Glomerular visceral epithelial cell (primary cell): ENCODE results near the gene RNF13.
"Not testable (repeated sequence)": the region's sequence is repeated elsewhere in the genome, so short reads cannot be mapped to it uniquely, and the experiment has no call there.

Experiments
- DNase-seq: peaks from one replicate; pipeline ENCODE4 v3.0.0-alpha.2; 2016; ENCODE audit errors: extremely low spot score

Gene RNF13

GRCh38 chr3:149839896-149840295, 26.9 kb downstream of the RNF13 start:
- DNase-seq: no peak

GRCh38 chr3:149843502-149843901, 30.5 kb downstream of the RNF13 start:
- no peak for DNase-seq

DNA sequence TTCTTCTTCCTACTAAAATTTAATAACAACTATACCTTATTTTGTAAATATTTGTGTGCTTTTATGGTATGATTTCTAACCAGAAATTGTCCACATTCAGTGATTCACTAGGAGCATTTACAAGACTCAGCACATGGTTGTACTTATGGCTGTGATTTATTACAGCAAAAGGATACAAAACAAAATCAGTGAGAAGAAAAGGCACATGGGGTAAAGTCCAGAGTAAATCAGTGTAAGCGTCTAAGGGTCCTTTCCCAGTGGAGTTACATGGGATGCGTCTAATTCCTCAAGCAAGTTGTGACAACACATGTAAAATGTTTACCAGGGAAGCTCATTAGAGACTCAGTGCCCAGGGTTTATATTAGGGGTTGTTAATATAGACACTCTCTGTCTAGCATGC, 31.1 kb downstream of the RNF13 start:
- DNase-seq: no peak

GRCh38 chr3:149845570-149846244, 32.7 kb downstream of the RNF13 start:
- DNase-seq: no peak

- no peak for DNase-seq
These were observed 35.2 kb downstream of the RNF13 start for GRCh38 chr3:149848238-149848637.

GRCh38 chr3:149848688-149849087, 35.7 kb downstream of the RNF13 start:
- DNase-seq: no peak

DNA sequence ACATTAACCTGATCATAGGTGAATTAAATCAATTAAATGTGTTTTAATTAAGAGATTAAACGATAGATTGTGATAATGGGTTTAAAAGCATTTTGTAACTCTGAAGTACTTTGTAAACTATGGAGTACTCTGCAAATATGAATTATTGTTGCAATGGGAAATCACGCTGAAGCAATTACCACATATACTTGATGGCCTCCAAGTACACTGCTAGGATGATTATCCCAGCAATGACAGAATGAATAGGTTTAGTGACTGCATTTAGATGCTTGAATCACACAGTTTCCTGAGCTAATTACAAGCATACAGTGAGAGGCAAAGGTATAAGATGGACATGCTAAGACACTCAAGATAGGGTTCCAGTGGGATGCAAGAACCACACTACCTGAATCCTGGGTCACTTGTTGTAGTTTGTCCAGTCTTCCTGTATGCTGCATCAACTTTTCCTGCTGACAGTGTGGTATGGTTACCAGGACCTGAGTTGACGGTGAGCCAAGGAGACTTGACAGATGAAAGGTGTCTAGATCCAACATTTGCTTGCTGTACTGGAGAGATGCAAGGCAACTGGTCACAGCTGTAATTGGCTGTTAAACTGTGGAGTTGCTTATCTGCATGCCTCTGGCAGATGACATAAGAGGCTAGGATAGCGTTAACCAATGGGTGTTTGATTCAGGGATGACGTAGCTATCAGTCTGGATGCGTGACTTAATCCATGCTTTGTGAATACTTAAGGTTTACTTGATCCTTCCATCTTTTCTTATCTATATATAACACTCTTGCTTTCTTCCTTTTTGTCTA, 38.0 kb downstream of the RNF13 start:
- DNase-seq: no peak

GRCh38 chr3:149858911-149859310, 45.9 kb downstream of the RNF13 start:
- no peak for DNase-seq

DNA sequence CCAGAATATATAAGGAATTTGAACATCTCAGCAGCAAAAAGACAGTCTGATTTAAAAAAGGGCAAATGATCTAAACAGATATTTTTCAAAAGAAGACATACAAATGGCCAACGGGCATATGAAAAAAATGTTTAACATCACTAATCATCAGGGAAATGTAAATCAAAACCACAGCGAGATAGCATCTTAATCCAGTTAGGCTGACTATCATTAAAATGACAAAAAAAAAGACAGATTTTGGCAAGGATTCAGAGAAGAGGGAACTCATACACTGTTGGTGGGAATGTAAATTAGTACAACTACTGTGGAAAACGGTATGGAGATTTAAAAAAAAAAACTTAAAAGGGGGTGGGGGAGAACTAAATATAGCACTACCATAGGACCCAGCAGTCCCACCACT, 47.9 kb downstream of the RNF13 start:
- no peak for DNase-seq

GRCh38 chr3:149867563-149867962, 54.5 kb downstream of the RNF13 start:
- no peak for DNase-seq

DNA sequence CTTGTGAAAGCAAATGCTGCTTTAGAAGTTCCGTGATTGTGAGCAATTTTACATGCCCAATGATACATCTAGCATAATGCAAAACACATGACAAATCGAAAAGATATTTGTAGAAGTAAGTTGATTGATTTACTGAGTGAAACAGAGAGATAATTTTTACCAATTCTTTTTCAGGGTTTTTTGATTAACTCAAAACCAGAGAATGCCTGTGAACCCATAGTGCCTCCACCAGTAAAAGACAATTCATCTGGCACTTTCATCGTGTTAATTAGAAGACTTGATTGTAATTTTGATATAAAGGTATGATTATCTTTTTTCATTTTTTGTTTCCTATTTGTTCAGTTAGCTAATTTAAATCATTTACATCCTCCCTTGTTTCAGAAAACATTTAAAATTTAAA, 58.8 kb downstream of the RNF13 start:
- DNase-seq: no peak

DNA sequence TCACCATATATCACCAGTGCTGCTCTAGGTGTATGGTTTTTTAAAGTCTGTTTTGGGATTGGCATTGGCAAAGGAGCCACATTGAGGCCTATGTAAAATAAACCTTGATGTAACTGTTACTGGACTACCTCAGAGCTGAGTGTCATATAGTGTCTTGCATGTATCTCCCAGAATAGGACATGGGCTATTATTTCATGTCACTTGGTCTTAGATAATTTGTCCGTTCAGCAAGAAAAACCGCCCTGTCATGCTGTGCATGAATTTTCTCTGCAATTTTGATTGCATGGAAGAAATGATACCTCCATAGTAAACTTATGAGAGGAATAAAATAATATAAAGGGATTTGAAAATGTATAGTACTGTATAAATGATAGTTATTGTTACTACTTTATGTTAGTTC, 59.6 kb downstream of the RNF13 start:
- DNase-seq: no peak

DNA sequence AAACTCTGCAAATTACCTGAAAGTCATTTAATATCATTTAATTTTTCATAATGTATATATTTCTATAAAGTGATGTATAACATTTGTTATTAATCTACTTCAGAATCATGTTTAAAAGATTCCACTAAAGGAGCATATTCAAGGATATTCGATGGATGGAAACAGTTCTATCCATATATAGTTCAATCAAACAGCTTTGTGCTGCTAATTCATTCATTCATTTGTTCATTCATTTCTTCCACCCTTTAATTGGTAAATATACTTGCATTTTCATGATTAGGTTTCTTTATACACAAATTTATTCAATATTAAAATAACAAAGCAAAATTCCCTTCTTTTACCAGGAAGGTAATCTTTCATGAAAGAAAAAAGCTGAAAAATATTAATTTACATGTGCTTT, 64.7 kb downstream of the RNF13 start:
- DNase-seq: no peak

- DNase-seq: peak; percentile 53
These were observed 66.9 kb downstream of the RNF13 start for GRCh38 chr3:149879872-149880271.

DNA sequence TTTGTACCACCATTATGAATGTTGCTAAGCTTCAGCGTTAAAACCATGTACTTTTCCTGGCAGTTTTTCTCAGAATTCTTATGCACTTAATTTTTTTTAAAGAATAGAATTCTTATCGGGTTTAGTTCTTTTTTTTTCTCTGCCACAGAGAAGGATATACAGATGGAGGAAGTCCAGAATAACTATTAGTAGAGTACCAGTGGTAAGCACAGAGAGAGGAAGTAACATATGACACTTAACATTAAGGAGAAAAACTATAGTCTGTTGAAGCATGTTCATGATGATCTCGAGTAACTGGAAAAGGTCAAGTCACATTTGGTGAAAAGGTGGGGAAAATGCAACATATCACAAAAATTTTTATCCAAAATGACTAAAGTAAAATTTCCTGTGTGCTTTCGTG, 68.9 kb downstream of the RNF13 start:
- DNase-seq: no peak

DNA sequence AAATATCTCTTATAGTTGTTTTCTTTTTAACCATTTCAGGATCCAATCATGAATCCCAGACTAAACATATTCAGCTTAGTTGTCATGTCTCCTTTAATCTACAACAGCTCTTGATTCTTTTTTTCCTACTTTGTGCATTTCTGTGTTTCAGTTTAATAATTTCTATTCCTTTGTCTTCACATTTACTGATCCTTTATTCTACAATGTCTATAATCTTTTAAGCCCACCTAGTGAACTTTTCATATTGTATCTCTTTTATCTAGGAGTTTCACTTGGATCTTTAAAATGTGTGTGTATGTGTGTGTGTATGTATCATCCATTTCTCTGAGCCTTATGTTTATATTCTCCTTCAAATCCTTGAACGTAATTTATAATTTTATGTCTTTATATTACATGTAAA, 70.1 kb downstream of the RNF13 start:
- no peak for DNase-seq

GRCh38 chr3:149883860-149884259, 70.8 kb downstream of the RNF13 start:
- not testable (repeated sequence) for DNase-seq

DNA sequence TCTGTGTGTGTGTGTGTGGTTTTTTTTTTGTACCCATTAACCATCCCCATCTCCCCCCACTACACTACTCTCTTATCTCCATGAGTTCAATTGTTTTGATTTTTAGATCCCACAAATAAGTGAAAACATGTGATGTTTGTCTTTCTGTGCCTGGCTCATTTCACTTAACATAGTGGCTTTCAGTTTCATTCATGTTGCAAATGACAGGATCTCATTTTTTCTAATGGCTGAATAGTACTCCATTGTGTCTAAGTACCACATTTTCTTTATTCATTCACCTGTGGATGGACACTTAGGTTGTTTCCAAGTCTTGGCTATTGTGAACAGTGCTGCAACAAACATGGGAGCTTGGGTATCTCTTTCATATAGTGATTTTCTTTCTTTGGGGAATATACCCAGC, 71.8 kb downstream of the RNF13 start:
- not testable (repeated sequence) for DNase-seq

GRCh38 chr3:149886957-149887356, 73.9 kb downstream of the RNF13 start:
- no peak for DNase-seq

DNA sequence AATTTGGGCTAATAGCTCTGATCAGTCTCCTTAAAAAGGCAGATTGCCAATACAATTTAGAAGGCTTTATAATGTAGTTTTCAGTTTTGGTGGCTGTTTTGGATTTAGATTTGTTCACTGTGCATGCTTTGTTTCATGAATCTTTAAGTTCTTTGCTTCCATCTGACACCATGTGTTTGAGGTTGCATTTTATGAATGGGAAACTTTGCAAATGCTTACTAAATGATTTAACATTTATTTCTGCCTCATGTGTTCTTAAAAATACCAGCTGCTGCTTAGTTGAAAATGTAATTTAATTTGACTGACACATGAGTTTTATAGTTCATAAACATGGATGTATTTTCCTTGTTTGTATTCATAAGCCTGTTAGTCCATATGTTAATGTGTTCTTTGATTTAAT, 78.6 kb downstream of the RNF13 start:
- DNase-seq: no peak

GRCh38 chr3:149892371-149892770, 79.4 kb downstream of the RNF13 start:
- no peak for DNase-seq

DNA sequence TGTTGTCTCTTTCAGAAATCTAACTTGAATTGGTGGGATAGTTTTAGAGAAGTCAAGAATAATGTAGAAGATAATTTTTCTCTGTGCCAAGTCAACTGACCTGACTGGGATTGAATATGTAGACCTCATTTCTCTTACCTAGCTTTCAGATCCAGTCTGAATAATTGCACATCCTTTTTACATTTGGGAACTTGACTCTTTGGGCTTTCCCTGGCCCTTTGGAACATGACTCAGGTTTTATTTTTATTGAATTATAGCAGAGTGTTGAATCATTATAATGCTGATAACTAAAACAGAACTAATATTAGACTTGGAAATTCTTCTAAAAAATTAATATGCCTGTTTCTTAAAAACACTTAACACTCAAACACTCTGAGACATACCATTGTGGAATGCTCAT, 81.2 kb downstream of the RNF13 start:
- no peak for DNase-seq

DNA sequence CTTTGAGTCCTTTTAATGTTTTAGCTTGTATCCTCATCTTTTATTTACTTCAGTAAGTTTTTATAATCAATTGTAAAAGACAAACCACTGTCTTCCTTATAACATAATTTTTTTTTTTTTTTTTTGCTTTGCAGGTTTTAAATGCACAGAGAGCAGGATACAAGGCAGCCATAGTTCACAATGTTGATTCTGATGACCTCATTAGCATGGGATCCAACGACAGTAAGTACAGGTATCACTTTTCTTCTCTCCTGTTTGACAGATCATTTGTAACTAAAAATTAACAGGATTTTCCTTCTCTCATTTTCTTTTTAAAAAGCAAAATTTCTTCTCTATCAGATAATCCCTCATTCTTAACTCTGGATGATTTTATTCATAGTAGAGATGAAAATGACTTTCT, 82.3 kb downstream of the RNF13 start:
- no peak for DNase-seq

DNA sequence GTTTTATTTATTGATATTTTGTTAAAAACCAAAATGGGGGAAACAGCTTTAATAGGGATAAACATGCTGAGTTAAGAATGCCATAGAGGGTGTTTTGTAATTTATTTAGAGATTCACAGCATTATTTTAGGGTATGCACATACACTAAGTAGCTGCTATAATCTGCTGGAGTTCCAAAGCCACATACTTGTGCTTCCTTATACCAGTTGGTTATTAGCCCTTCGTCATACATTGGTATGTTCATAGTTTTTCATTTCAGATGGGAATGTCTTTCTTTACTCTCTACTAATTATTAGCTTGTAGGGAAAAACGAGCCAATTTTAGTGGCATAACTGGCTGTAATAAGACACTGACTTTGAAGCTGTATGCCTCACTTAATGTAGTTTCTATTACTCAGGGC, 82.8 kb downstream of the RNF13 start:
- no peak for DNase-seq
